HG03521 (cell line): ENCODE measurements around the gene LCN2.

Experiments used
- ATAC-seq: cut with Tn5 transposase; IDR thresholded peaks from one replicate; pipeline ENCODE4 v1.9.1; 2021; ENCODE audit warnings: mild to moderate bottlenecking, moderate library complexity; ENCODE audit not compliant: unreplicated experiment

LCN2 gene

GRCh38 chr9:128190516-128191405, 41.5 kb downstream of the LCN2 start:
- no peak for ATAC-seq

GRCh38 chr9:128191406-128192046, 42.3 kb downstream of the LCN2 start, which contains the start of gene CIZ1:
CIZ1 (minus strand) TSS chr9:128191572; CDS start chr9:128190857, 715 bp downstream.
- peak; percentile 78 for ATAC-seq

- peak; percentile 42 for ATAC-seq
These were observed 43.5 kb downstream of the LCN2 start for GRCh38 chr9:128192601-128193371.

GRCh38 chr9:128193469-128194096, 44.3 kb downstream of the LCN2 start:
- ATAC-seq: no peak

GRCh38 chr9:128201441-128202369, 52.5 kb downstream of the LCN2 start:
- no peak for ATAC-seq

GRCh38 chr9:128202648-128203023, 53.4 kb downstream of the LCN2 start:
- ATAC-seq: no peak
